Hepatocyte (in vitro differentiated cells): ENCODE measurements around the gene ATP7B. TPM values are rescaled to one million over a fixed set of nuclear protein-coding genes. Genes with fewer than 3 reads are reported as not detected.

ENCODE experiments used
- DNase-seq: peaks from one replicate; pipeline ENCODE4 v3.0.0-alpha.2; 2016; ENCODE audit warnings: low spot score
- H2AFZ ChIP-seq: fragments of 200-600 bp; sonication (generic); 2 replicates; pipeline ENCODE4 v1.6.0; 2016; ENCODE audit warnings: antibody characterized with exemption, mild to moderate bottlenecking
- H3K27ac ChIP-seq: fragments of 200-600 bp; sonication (generic); 2 replicates; pipeline ENCODE4 v1.5.1; 2016; ENCODE audit warnings: mild to moderate bottlenecking
- H3K27me3 ChIP-seq: fragments of 200-600 bp; sonication (generic); 2 replicates; pipeline ENCODE4 v1.6.1; 2016
- H3K36me3 ChIP-seq: fragments of 200-600 bp; sonication (generic); replicated peaks from 2 replicates; pipeline ENCODE4 v1.5.1; 2016; ENCODE audit warnings: low read depth; ENCODE audit not compliant: insufficient read depth
- H3K4me1 ChIP-seq: fragments of 200-600 bp; sonication (generic); 2 replicates; pipeline ENCODE4 v1.5.1; 2016; ENCODE audit warnings: mild to moderate bottlenecking, moderate library complexity; ENCODE audit not compliant: insufficient read depth
- H3K4me2 ChIP-seq: fragments of 200-600 bp; sonication (generic); 2 replicates; pipeline ENCODE4 v1.6.0; 2016
- H3K4me3 ChIP-seq: fragments of 200-600 bp; sonication (generic); 2 replicates; pipeline ENCODE4 v1.5.1; 2016; ENCODE audit warnings: mild to moderate bottlenecking
- H3K79me2 ChIP-seq: fragments of 200-600 bp; sonication (generic); 2 replicates; pipeline ENCODE4 v1.6.0; 2017; ENCODE audit warnings: mild to moderate bottlenecking
- H3K9me2 ChIP-seq: fragments of 200-600 bp; sonication (generic); replicated peaks from 2 replicates; pipeline ENCODE4 v1.6.0; 2017; ENCODE audit warnings: mild to moderate bottlenecking; ENCODE audit not compliant: insufficient read depth
- H3K9me3 ChIP-seq: fragments of 200-600 bp; sonication (generic); 2 replicates; pipeline ENCODE4 v1.5.1; 2016; ENCODE audit warnings: low read depth, mild to moderate bottlenecking
- H4K20me1 ChIP-seq: fragments of 200-600 bp; sonication (generic); 2 replicates; pipeline ENCODE4 v1.6.0; 2016; ENCODE audit warnings: mild to moderate bottlenecking; ENCODE audit not compliant: insufficient read depth, poor library complexity, severe bottlenecking
- EZH2 ChIP-seq: fragments of 200-600 bp; sonication (generic); IDR thresholded peaks from 2 replicates; pipeline ENCODE4 v1.6.1; 2016; ENCODE audit warnings: antibody characterized with exemption, mild to moderate bottlenecking, borderline replicate concordance
- EZH2phosphoT487 ChIP-seq: fragments of 200-600 bp; sonication (generic); IDR thresholded peaks from one replicate; pipeline ENCODE4 v1.6.1; 2018; ENCODE audit warnings: antibody characterized with exemption, mild to moderate bottlenecking, low read depth, moderate library complexity; ENCODE audit not compliant: unreplicated experiment, severe bottlenecking
- WGBS: methylation state at CpG from one replicate; pipeline ENCODE4 v1.1.6; 2016; ENCODE audit warnings: low lambda C conversion rate; ENCODE audit errors: missing lambda C conversion rate; 5-methylcytosine and 5-hydroxymethylcytosine counted together
- polyA plus RNA-seq: library from polyadenylated mRNA; unstranded; fragments of >200 nt; fragmentation: Nextera tagmentation; extraction: Ambion mirVana; gene quantifications from 2 replicates; pipeline ENCODE4 v1.2.1, GENCODE V29; 2016
- total RNA-seq: library from RNA; depleted of rRNA; stranded (reverse); fragments of >200 nt; gene quantifications from 2 replicates; pipeline ENCODE4 v1.2.3, GENCODE V29; 2014
- TF ChIP-seq, protein P1 (sequence below): fragments of 200-600 bp; sonication (generic); IDR thresholded peaks from 2 replicates; pipeline ENCODE4 v1.5.1; 2016; ENCODE audit warnings: antibody characterized with exemption, mild to moderate bottlenecking; ENCODE audit not compliant: poor library complexity

The ATP7B gene
- total and polyA plus RNA-seq, 2 experiments from 2014 or later, result 47.3 to 70.0 TPM

GRCh38 chr13:51958217-51958547 is 53.1 kb downstream of the ATP7B start:
- H3K27me3 ChIP-seq, result no peaks in the 10 kb centered on the region
- no peak overlapping the region for H3K4me2 ChIP-seq
- H3K4me1 ChIP-seq, result peaks cover 13% of the 10 kb centered on the region
- no peaks in the 10 kb centered on the region for H3K79me2 ChIP-seq
- H3K4me3 ChIP-seq, result no peak overlapping the region
- H4K20me1 ChIP-seq, result no peaks in the 10 kb centered on the region
- peak overlapping the region; percentile 74 for H3K27ac ChIP-seq
- no peaks in the 10 kb centered on the region for H3K9me3 ChIP-seq
- H3K36me3 ChIP-seq, result no peaks in the 10 kb centered on the region
- no peak overlapping the region for H2AFZ ChIP-seq
- WGBS, result 68% methylated on average over 8 of the region's 8 CpGs
- peak; percentile 60 for DNase-seq
- TF ChIP-seq EZH2phosphoT487, result no peak
- TF ChIP-seq, protein P1, sequence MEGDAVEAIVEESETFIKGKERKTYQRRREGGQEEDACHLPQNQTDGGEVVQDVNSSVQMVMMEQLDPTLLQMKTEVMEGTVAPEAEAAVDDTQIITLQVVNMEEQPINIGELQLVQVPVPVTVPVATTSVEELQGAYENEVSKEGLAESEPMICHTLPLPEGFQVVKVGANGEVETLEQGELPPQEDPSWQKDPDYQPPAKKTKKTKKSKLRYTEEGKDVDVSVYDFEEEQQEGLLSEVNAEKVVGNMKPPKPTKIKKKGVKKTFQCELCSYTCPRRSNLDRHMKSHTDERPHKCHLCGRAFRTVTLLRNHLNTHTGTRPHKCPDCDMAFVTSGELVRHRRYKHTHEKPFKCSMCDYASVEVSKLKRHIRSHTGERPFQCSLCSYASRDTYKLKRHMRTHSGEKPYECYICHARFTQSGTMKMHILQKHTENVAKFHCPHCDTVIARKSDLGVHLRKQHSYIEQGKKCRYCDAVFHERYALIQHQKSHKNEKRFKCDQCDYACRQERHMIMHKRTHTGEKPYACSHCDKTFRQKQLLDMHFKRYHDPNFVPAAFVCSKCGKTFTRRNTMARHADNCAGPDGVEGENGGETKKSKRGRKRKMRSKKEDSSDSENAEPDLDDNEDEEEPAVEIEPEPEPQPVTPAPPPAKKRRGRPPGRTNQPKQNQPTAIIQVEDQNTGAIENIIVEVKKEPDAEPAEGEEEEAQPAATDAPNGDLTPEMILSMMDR, result no peak
- no peak for TF ChIP-seq EZH2
- no peaks in the 10 kb centered on the region for H3K9me2 ChIP-seq

- H3K9me2 ChIP-seq, result no peaks in the 10 kb centered on the region
- no peaks in the 10 kb centered on the region for H3K36me3 ChIP-seq
- peaks cover 13% of the 10 kb centered on the region for H3K4me1 ChIP-seq
- H3K79me2 ChIP-seq, result no peaks in the 10 kb centered on the region
- WGBS, result 90% methylated on average over 9 of the region's 9 CpGs
- H3K9me3 ChIP-seq, result no peaks in the 10 kb centered on the region
- no peak for DNase-seq
- H4K20me1 ChIP-seq, result no peaks in the 10 kb centered on the region
- H2AFZ ChIP-seq, result no peak overlapping the region
- TF ChIP-seq EZH2phosphoT487, result no peak
- TF ChIP-seq, protein P1, result no peak
- H3K4me2 ChIP-seq, result no peak overlapping the region
- peak overlapping the region; percentile 74 for H3K27ac ChIP-seq
- no peak overlapping the region for H3K4me3 ChIP-seq
- H3K27me3 ChIP-seq, result no peaks in the 10 kb centered on the region
These were observed 53.7 kb downstream of the ATP7B start for GRCh38 chr13:51957377-51958216.

DNA sequence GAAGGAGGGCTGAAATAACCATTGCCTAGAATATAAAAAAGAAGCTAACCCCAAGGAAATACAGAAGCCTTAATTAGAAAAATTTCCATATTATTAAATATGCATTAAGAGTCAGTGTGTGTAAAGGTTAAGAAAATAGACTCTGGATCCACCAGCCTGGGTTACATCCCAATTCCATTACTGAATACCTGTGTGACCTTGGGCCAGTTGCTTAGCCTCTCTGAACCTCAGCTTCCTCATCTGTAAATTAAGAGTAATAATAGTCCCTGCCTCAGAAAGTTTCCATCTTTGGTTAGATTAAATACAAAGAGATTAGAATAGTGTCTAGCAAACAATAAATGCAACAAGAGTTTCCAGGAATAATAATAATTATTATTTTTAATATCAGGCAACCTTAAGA is 54.5 kb downstream of the ATP7B start:
- no peak overlapping the region for H3K27ac ChIP-seq
- H2AFZ ChIP-seq, result no peak overlapping the region
- no peak for DNase-seq
- no peaks in the 10 kb centered on the region for H3K36me3 ChIP-seq
- no peaks in the 10 kb centered on the region for H3K27me3 ChIP-seq
- no peaks in the 10 kb centered on the region for H3K9me2 ChIP-seq
- TF ChIP-seq EZH2 (no peak), EZH2phosphoT487 (no peak)
- TF ChIP-seq, protein P1, result no peak
- H4K20me1 ChIP-seq, result no peaks in the 10 kb centered on the region
- H3K4me2 ChIP-seq, result no peak overlapping the region
- no peaks in the 10 kb centered on the region for H3K79me2 ChIP-seq
- H3K4me3 ChIP-seq, result no peak overlapping the region
- H3K9me3 ChIP-seq, result no peaks in the 10 kb centered on the region
- H3K4me1 ChIP-seq, result peaks cover 10% of the 10 kb centered on the region
